Ovary (tissue), 3 donors: ENCODE results near the gene REEP3.

Source experiments
- POLR2A ChIP-seq: fragments of 450-650 bp; IDR thresholded peaks from one replicate; pipeline ENCODE4 v1.6.1; 2017; ENCODE audit warnings: antibody characterized with exemption, mild to moderate bottlenecking, moderate library complexity
- TF ChIP-seq, protein P1 (sequence below), 3 donors: fragments of 450-650 bp in 2 of 3; fragments of 200-600 bp in 1 of 3; IDR thresholded peaks; one replicate each; pipeline versions ENCODE4 v1.5.1 to v1.8.0; 2016 to 2022; ENCODE audit warnings: antibody characterized with exemption in 3 of 3, mild to moderate bottlenecking in 1 of 3
- donor health status: DM: no; HTN: no; CAD: no.

DNA sequence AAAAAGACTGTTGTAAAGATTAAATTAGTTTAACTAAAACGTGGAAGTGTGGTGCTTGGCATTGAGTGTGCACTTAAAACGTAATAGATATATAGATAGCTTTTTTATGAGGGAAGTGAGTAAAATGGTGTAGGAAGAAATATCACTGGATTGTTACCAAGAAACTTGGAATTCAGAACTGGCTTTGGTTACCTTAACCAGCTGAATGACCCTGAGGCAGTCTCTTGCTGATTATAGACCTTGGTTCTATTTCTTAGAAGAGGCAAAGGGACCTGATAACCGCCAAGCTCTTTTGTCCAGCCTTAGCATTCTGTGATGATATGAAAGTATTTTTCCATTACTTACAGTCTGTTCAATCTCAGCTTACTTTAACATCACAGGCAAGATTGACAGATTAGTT, 3.8 kb downstream of the REEP3 start:
- TF ChIP-seq, protein P1, sequence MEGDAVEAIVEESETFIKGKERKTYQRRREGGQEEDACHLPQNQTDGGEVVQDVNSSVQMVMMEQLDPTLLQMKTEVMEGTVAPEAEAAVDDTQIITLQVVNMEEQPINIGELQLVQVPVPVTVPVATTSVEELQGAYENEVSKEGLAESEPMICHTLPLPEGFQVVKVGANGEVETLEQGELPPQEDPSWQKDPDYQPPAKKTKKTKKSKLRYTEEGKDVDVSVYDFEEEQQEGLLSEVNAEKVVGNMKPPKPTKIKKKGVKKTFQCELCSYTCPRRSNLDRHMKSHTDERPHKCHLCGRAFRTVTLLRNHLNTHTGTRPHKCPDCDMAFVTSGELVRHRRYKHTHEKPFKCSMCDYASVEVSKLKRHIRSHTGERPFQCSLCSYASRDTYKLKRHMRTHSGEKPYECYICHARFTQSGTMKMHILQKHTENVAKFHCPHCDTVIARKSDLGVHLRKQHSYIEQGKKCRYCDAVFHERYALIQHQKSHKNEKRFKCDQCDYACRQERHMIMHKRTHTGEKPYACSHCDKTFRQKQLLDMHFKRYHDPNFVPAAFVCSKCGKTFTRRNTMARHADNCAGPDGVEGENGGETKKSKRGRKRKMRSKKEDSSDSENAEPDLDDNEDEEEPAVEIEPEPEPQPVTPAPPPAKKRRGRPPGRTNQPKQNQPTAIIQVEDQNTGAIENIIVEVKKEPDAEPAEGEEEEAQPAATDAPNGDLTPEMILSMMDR (IDR thresholded peaks at IDR 0.05), result no peak
- TF ChIP-seq POLR2A, result no peak
